Neuronal stem cell (in vitro differentiated cells): ENCODE results near the gene COL25A1.

ENCODE experiments used
- DNase-seq: peaks from one replicate; pipeline ENCODE4 v3.0.0-alpha.2; 2013; ENCODE audit warnings: low spot score
- H2AFZ ChIP-seq: one replicate; pipeline ENCODE4 v1.6.1; 2013; ENCODE audit warnings: mild to moderate bottlenecking, low read length, inconsistent platforms
- H2AK5ac ChIP-seq: 2 replicates; pipeline ENCODE4 v1.6.1; 2013; ENCODE audit warnings: low read depth, mild to moderate bottlenecking, inconsistent platforms, low read length, moderate library complexity, mixed read lengths
- H2BK120ac ChIP-seq: 2 replicates; pipeline ENCODE4 v1.6.1; 2013; ENCODE audit warnings: low read depth, mild to moderate bottlenecking, inconsistent platforms, low read length, moderate library complexity, mixed read lengths
- H2BK12ac ChIP-seq: one replicate; pipeline ENCODE4 v1.6.1; 2013; ENCODE audit warnings: low read length, inconsistent platforms
- H2BK15ac ChIP-seq: 2 replicates; pipeline ENCODE4 v1.6.1; 2013; ENCODE audit warnings: mild to moderate bottlenecking, low read length, inconsistent platforms, mixed read lengths
- H2BK5ac ChIP-seq: one replicate; pipeline ENCODE4 v1.6.1; 2013; ENCODE audit warnings: inconsistent platforms, mild to moderate bottlenecking, low read length, moderate library complexity
- H3K14ac ChIP-seq: one replicate; pipeline ENCODE4 v1.6.1; 2013; ENCODE audit warnings: low read length, inconsistent platforms
- H3K18ac ChIP-seq: 2 replicates; pipeline ENCODE4 v1.6.1; 2013; ENCODE audit warnings: low read length, inconsistent platforms
- H3K23ac ChIP-seq: 2 replicates; pipeline ENCODE4 v1.6.1; 2013; ENCODE audit warnings: low read depth, mild to moderate bottlenecking, mixed read lengths, low read length, inconsistent platforms; ENCODE audit not compliant: poor library complexity
- H3K27ac ChIP-seq: replicated peaks from 3 replicates; pipeline ENCODE4 v1.5.1; 2013; ENCODE audit warnings: low read length, inconsistent platforms
- H3K27me3 ChIP-seq, 3 experiments: 2 replicates each; pipeline ENCODE4 v1.6.1; 2013; ENCODE audit warnings: low read length in 3 of 3, mild to moderate bottlenecking in 2 of 3, inconsistent platforms in 1 of 3, low read depth in 1 of 3, mixed read lengths in 1 of 3, moderate library complexity in 1 of 3; ENCODE audit not compliant: control insufficient read depth in 3 of 3, insufficient read depth in 3 of 3
- H3K36me3 ChIP-seq, 2 donors: replicated peaks in 1 of 2; 2 replicates each; pipeline ENCODE4 v1.6.1; 2013; ENCODE audit warnings: low read length in 2 of 2; ENCODE audit not compliant: control insufficient read depth in 2 of 2, insufficient read depth in 2 of 2
- H3K4ac ChIP-seq: 2 replicates; pipeline ENCODE4 v1.6.1; 2013; ENCODE audit warnings: inconsistent platforms, mild to moderate bottlenecking, low read length, moderate library complexity
- H3K4me1 ChIP-seq, 2 donors: 1 replicate in 1 of 2; 2 replicates in 1 of 2; pipeline ENCODE4 v1.6.1; 2013; ENCODE audit warnings: low read length in 2 of 2, low read depth in 1 of 2; ENCODE audit not compliant: control insufficient read depth in 2 of 2, insufficient read depth in 1 of 2
- H3K4me2 ChIP-seq: one replicate; pipeline ENCODE4 v1.6.1; 2013; ENCODE audit warnings: mild to moderate bottlenecking, low read length, inconsistent platforms; ENCODE audit not compliant: insufficient read depth, poor library complexity, severe bottlenecking
- H3K4me3 ChIP-seq, 2 donors: 2 replicates each; pipeline ENCODE4 v1.5.1; 2013; ENCODE audit warnings: low read length in 2 of 2, mild to moderate bottlenecking in 2 of 2, inconsistent platforms in 1 of 2, moderate library complexity in 1 of 2
- H3K79me1 ChIP-seq: one replicate; pipeline ENCODE4 v1.6.1; 2013; ENCODE audit warnings: low read depth, mild to moderate bottlenecking, inconsistent platforms, low read length, moderate library complexity
- H3K9ac ChIP-seq: one replicate; pipeline ENCODE4 v1.6.1; 2013; ENCODE audit warnings: mild to moderate bottlenecking, low read depth, low read length, inconsistent platforms; ENCODE audit not compliant: poor library complexity
- H3K9me3 ChIP-seq, 2 donors: replicated peaks in 1 of 2; 2 replicates each; pipeline versions ENCODE3 to v1.6.1; 2013; ENCODE audit warnings: low read length in 2 of 2, mild to moderate bottlenecking in 2 of 2, inconsistent platforms in 1 of 2, low read depth in 1 of 2, mixed read lengths in 1 of 2, moderate library complexity in 1 of 2; ENCODE audit not compliant: control insufficient read depth in 2 of 2, insufficient read depth in 1 of 2
- H4K8ac ChIP-seq: one replicate; pipeline ENCODE4 v1.6.1; 2013; ENCODE audit warnings: low read depth, mild to moderate bottlenecking, inconsistent platforms, low read length, moderate library complexity
- H4K91ac ChIP-seq: one replicate; pipeline ENCODE4 v1.6.1; 2013; ENCODE audit warnings: low read length, low read depth, mild to moderate bottlenecking, inconsistent platforms; ENCODE audit not compliant: poor library complexity
- WGBS, 2 donors: extraction: QIAGEN DNeasy Blood & Tissue Kit; methylation state at CpG; one replicate each; pipeline ENCODE4 v1.1.7; 2013; ENCODE audit warnings: missing lambda C conversion rate in 2 of 2, mixed read lengths in 1 of 2; ENCODE audit not compliant: insufficient read length in 2 of 2, insufficient replicate concordance in 1 of 2; ENCODE audit errors: extremely low coverage in 2 of 2; 5-methylcytosine and 5-hydroxymethylcytosine counted together

The COL25A1 gene

GRCh38 chr4:108854786-108855185 lies 447.7 kb downstream of the COL25A1 start:
- Histone ChIP-seq H3K4me2 (no peak overlapping the region), H3K27me3 (peaks cover 0 to 9% (median 0%) of the 10 kb centered on the region in 3 experiments), H3K4me3 (no peak overlapping the region), H2BK15ac (no peak overlapping the region), H3K4ac (no peak overlapping the region), H3K18ac (no peak overlapping the region), H2BK120ac (no peak overlapping the region), H3K4me1 (no peaks in the 10 kb centered on the region), H3K27ac (no peak overlapping the region), H3K14ac (no peak overlapping the region), H2AK5ac (no peak overlapping the region), H3K9me3 (no peaks in the 10 kb centered on the region), H2BK5ac (no peak overlapping the region), H4K91ac (no peak overlapping the region), H2BK12ac (no peak overlapping the region), H3K79me1 (no peaks in the 10 kb centered on the region), H3K36me3 (no peaks in the 10 kb centered on the region), H3K9ac (no peak overlapping the region), H2AFZ (no peak overlapping the region), H4K8ac (no peak overlapping the region), H3K23ac (no peak overlapping the region)
- no CpG with 5 or more reads among the region's 1 CpG for WGBS, 2 donors
- DNase-seq: no peak

DNA sequence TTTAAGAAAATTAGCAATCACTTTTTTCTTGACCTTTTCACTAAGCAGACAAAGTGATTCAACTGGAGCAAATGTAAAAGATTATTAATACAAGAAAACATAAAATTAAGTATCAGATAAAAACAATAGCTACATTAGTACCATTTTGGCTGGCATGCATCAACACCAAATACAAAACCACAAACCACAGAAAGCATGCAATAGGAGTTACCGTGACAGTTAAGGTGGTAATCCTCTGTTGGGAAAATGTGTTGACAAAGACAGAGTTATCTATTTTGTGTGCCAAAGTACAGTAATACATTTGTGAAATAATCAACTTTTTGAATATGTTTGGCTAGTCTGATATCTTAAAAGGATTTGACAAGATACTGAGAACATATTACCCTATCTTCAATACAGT lies 449.8 kb downstream of the COL25A1 start:
- Histone ChIP-seq H2AFZ (no peak overlapping the region), H2BK12ac (no peak overlapping the region), H3K27ac (no peak overlapping the region), H2BK15ac (no peak overlapping the region), H3K4me2 (no peak overlapping the region), H2BK120ac (no peak overlapping the region), H3K36me3 (no peaks in the 10 kb centered on the region), H3K79me1 (no peaks in the 10 kb centered on the region), H3K9me3 (no peaks in the 10 kb centered on the region), H4K91ac (no peak overlapping the region), H2BK5ac (no peak overlapping the region), H3K4ac (no peak overlapping the region), H2AK5ac (no peak overlapping the region), H3K4me1 (no peaks in the 10 kb centered on the region), H3K4me3 (no peak overlapping the region), H3K18ac (no peak overlapping the region), H3K27me3 (no peaks in the 10 kb centered on the region), H4K8ac (no peak overlapping the region), H3K23ac (no peak overlapping the region), H3K9ac (no peak overlapping the region), H3K14ac (no peak overlapping the region)
- no CpG with 5 or more reads among the region's 1 CpG for WGBS, 2 donors
- DNase-seq: no peak

DNA sequence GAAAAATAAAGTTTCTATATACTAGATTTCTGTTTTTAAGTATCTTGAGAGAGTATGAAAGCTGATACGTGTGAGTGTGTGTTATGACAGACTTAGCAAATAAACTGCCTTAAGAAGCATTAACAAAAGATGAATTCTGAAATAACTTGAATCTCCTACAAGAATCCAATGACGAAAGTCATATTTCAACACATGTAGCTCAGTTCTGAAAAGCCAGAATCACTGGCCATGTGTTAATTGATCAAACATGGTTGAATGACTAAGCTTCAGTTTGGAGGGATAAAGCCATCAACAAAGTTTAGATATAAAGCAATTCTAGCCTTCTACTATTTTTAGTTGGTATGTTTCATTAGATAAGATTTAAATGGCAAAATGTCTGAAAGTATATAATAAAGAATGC lies 451.1 kb downstream of the COL25A1 start:
- no peak overlapping the region for H2AK5ac ChIP-seq
- no peak overlapping the region for H3K4ac ChIP-seq
- no peak overlapping the region for H3K23ac ChIP-seq
- no peaks in the 10 kb centered on the region for H3K79me1 ChIP-seq
- no peak overlapping the region for H3K9ac ChIP-seq
- no peak overlapping the region for H3K27ac ChIP-seq
- H3K9me3 ChIP-seq: no peaks in the 10 kb centered on the region
- no peaks in the 10 kb centered on the region for H3K36me3 ChIP-seq
- no CpG with 5 or more reads among the region's 2 CpGs for WGBS, 2 donors
- H2BK120ac ChIP-seq: no peak overlapping the region
- no peak overlapping the region for H2AFZ ChIP-seq
- no peaks in the 10 kb centered on the region for H3K27me3 ChIP-seq
- no peak overlapping the region for H2BK15ac ChIP-seq
- no peaks in the 10 kb centered on the region for H3K4me1 ChIP-seq
- no peak overlapping the region for H3K18ac ChIP-seq
- no peak overlapping the region for H3K4me2 ChIP-seq
- no peak overlapping the region for H3K14ac ChIP-seq
- no peak overlapping the region for H3K4me3 ChIP-seq
- H2BK12ac ChIP-seq: no peak overlapping the region
- no peak overlapping the region for H2BK5ac ChIP-seq
- no peak overlapping the region for H4K8ac ChIP-seq
- H4K91ac ChIP-seq: no peak overlapping the region
- DNase-seq: no peak

DNA sequence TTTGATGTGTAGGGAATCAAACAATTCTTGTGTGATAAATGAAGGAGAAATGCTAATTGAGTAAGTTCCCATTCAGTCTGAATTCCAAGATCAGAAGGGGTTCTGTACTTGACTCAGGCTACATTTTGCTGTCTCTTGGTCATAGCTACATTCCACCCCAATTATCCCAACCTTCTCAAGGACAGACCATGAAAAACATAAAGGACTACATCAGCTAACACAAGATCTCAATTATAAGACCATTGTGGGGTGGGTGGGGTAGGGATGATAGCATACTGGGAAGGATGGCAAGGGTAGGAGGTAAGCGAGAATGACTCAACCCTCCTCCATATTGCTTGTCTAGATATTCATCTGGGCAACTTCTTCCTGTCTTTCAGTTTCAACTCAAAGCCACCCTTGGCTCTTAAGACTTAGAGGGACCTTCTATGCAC lies 452.2 kb downstream of the COL25A1 start:
- H2AK5ac ChIP-seq: no peak overlapping the region
- no peak for DNase-seq
- no CpG with 5 or more reads among the region's 1 CpG for WGBS, 2 donors

More for the DNA sequence above, 452.2 kb downstream of the COL25A1 start:
- H2AFZ ChIP-seq: peak overlapping the region; percentile 39
- no peaks in the 10 kb centered on the region for H3K9me3 ChIP-seq
- no peak overlapping the region for H3K9ac ChIP-seq
- no peak overlapping the region for H4K8ac ChIP-seq
- H3K4me2 ChIP-seq: no peak overlapping the region
- no peak overlapping the region for H3K4ac ChIP-seq
- no peak overlapping the region for H2BK12ac ChIP-seq
- no peak overlapping the region for H4K91ac ChIP-seq
- no peak overlapping the region for H3K27ac ChIP-seq
- no peaks in the 10 kb centered on the region for H3K79me1 ChIP-seq
- H2BK5ac ChIP-seq: no peak overlapping the region
- H2BK15ac ChIP-seq: no peak overlapping the region
- H3K14ac ChIP-seq: no peak overlapping the region
- no peaks in the 10 kb centered on the region for H3K36me3 ChIP-seq
- no peak overlapping the region for H3K23ac ChIP-seq
- H3K4me1 ChIP-seq: no peaks in the 10 kb centered on the region
- H3K18ac ChIP-seq: no peak overlapping the region
- H2BK120ac ChIP-seq: no peak overlapping the region
- H3K4me3 ChIP-seq: no peak overlapping the region
- H3K27me3 ChIP-seq: no peaks in the 10 kb centered on the region
